HEK293 (cell line): Measurements from ENCODE around the gene EIF3F.

Source experiments
- CTCF ChIA-PET: fragments of 350-600 bp; formaldehyde crosslinking; extraction: SDS; loops from one replicate; lab custom pipeline; 2021; ENCODE audit warnings: antibody characterized with exemption; lab: Yijun Ruan, JAX
- POLR2A ChIA-PET: fragments of 300-600 bp; formaldehyde crosslinking; extraction: SDS; loops from one replicate; lab custom pipeline; 2020; ENCODE audit warnings: antibody characterized with exemption, inconsistent platforms; lab: Yijun Ruan, JAX
- H3K27ac ChIP-seq: fragments of 200-500 bp; sonication (Bioruptor generic); 2 replicates; pipeline ENCODE4 v1.5.1; 2014; ENCODE audit warnings: low read depth, low read length, control low read depth, inconsistent platforms; ENCODE audit errors: extremely low read depth
- H3K36me3 ChIP-seq, 2 experiments: fragments of 200-500 bp in 1 of 2; sonication (Bioruptor generic) in 1 of 2; 1 replicate in 1 of 2; 2 replicates in 1 of 2; pipeline ENCODE4 v1.5.1; 2014 to 2017; ENCODE audit warnings: inconsistent platforms in 2 of 2, low read length in 2 of 2; ENCODE audit not compliant: control insufficient read depth in 2 of 2, insufficient read depth in 1 of 2
- H3K4me1 ChIP-seq: fragments of 200-500 bp; sonication (Bioruptor generic); 2 replicates; pipeline ENCODE4 v1.5.1; 2014; ENCODE audit warnings: mild to moderate bottlenecking, low read length, inconsistent platforms; ENCODE audit not compliant: control insufficient read depth, insufficient read depth
- H3K4me3 ChIP-seq: 2 replicates; pipeline ENCODE4 v1.5.1; 2011; ENCODE audit warnings: low read depth, mild to moderate bottlenecking, control low read depth, low read length, moderate library complexity
- H3K9me3 ChIP-seq: fragments of 200-500 bp; sonication (Bioruptor generic); 2 replicates; pipeline ENCODE4 v1.5.1; 2014; ENCODE audit warnings: low read depth, low read length, inconsistent platforms; ENCODE audit not compliant: control insufficient read depth, insufficient read depth
- FEZF1 ChIP-seq: fragments of 450-650 bp; formaldehyde crosslinking; IDR thresholded peaks from 2 replicates; pipeline ENCODE4 v1.5.1; 2016; ENCODE audit warnings: missing biosample characterization, missing genetic modification characterization
- KLF16 ChIP-seq: fragments of 450-650 bp; formaldehyde crosslinking; IDR thresholded peaks from 2 replicates; pipeline ENCODE4 v1.5.1; 2017; ENCODE audit warnings: missing biosample characterization, missing genetic modification characterization
- OSR2 ChIP-seq: fragments of 450-650 bp; formaldehyde crosslinking; IDR thresholded peaks from 2 replicates; pipeline ENCODE4 v1.5.1; 2016; ENCODE audit warnings: missing biosample characterization, missing genetic modification characterization
- YY1 ChIP-seq: fragments of 450-650 bp; formaldehyde crosslinking; IDR thresholded peaks from 2 replicates; pipeline ENCODE4 v1.5.1; 2018; ENCODE audit warnings: missing biosample characterization, missing genetic modification characterization
- YY2 ChIP-seq: fragments of 450-650 bp; formaldehyde crosslinking; IDR thresholded peaks from 2 replicates; pipeline ENCODE4 v1.5.1; 2016; ENCODE audit warnings: missing biosample characterization, missing genetic modification characterization
- ZBTB11 ChIP-seq: fragments of 450-650 bp; formaldehyde crosslinking; conservative IDR thresholded peaks from 2 replicates; pipeline ENCODE4 v1.5.1; 2016; ENCODE audit warnings: low read depth, missing biosample characterization, missing genetic modification characterization
- ZBTB6 ChIP-seq: fragments of 450-650 bp; formaldehyde crosslinking; IDR thresholded peaks from 2 replicates; pipeline ENCODE4 v1.5.1; 2017; ENCODE audit warnings: missing biosample characterization, missing genetic modification characterization
- ZBTB8A ChIP-seq: fragments of 450-650 bp; formaldehyde crosslinking; IDR thresholded peaks from 2 replicates; pipeline ENCODE4 v1.5.1; 2016; ENCODE audit warnings: missing biosample characterization, missing genetic modification characterization
- ZNF157 ChIP-seq: fragments of 450-650 bp; formaldehyde crosslinking; IDR thresholded peaks from 2 replicates; pipeline ENCODE4 v1.5.1; 2016; ENCODE audit warnings: missing biosample characterization, missing genetic modification characterization
- ZNF18 ChIP-seq: fragments of 450-650 bp; formaldehyde crosslinking; IDR thresholded peaks from 2 replicates; pipeline ENCODE4 v1.5.1; 2016; ENCODE audit warnings: missing biosample characterization, missing genetic modification characterization
- ZNF184 ChIP-seq: fragments of 450-650 bp; IDR thresholded peaks from 2 replicates; pipeline ENCODE4 v1.5.1; 2018; ENCODE audit warnings: missing biosample characterization, mild to moderate bottlenecking, missing genetic modification characterization
- ZNF521 ChIP-seq: fragments of 450-650 bp; formaldehyde crosslinking; IDR thresholded peaks from 2 replicates; pipeline ENCODE4 v1.5.1; 2017; ENCODE audit warnings: missing biosample characterization, mild to moderate bottlenecking, missing genetic modification characterization
- ZNF580 ChIP-seq: fragments of 450-650 bp; formaldehyde crosslinking; IDR thresholded peaks from 2 replicates; pipeline ENCODE4 v1.5.1; 2016; ENCODE audit warnings: missing biosample characterization, missing genetic modification characterization
- ZNF658 ChIP-seq: fragments of 450-650 bp; formaldehyde crosslinking; IDR thresholded peaks from 2 replicates; pipeline ENCODE4; 2016; ENCODE audit warnings: missing biosample characterization, missing genetic modification characterization
- ZNF670 ChIP-seq: fragments of 450-650 bp; formaldehyde crosslinking; IDR thresholded peaks from 2 replicates; pipeline ENCODE4 v1.5.1; 2016; ENCODE audit warnings: missing biosample characterization, missing genetic modification characterization, low read depth
- ZNF704 ChIP-seq: fragments of 450-650 bp; formaldehyde crosslinking; IDR thresholded peaks from 2 replicates; pipeline ENCODE4 v1.5.1; 2016; ENCODE audit warnings: missing biosample characterization, missing genetic modification characterization
- ZNF747 ChIP-seq: fragments of 450-650 bp; formaldehyde crosslinking; IDR thresholded peaks from 2 replicates; pipeline ENCODE4 v1.5.1; 2016; ENCODE audit warnings: missing biosample characterization, missing genetic modification characterization
- ZNF76 ChIP-seq: fragments of 450-650 bp; formaldehyde crosslinking; IDR thresholded peaks from 2 replicates; pipeline ENCODE4; 2016; ENCODE audit warnings: low read depth, missing biosample characterization, missing genetic modification characterization, borderline replicate concordance
- ZNF777 ChIP-seq: fragments of 450-650 bp; formaldehyde crosslinking; IDR thresholded peaks from 2 replicates; pipeline ENCODE4 v1.5.1; 2017; ENCODE audit warnings: missing biosample characterization, missing genetic modification characterization, borderline replicate concordance
- ZSCAN23 ChIP-seq: fragments of 450-650 bp; formaldehyde crosslinking; IDR thresholded peaks from 2 replicates; pipeline ENCODE4 v1.5.1; 2016; ENCODE audit warnings: missing biosample characterization, missing genetic modification characterization

The EIF3F gene

GRCh38 chr11:7968686-7969085, 18.5 kb upstream of the EIF3F start:
- ChIA-PET POLR2A (interaction anchor here (1.3 kb wide), 1 partner anchor 18 kb away, joined by 3 read pairs; the partner anchor contains the start of gene EIF3F), CTCF (interaction anchor here (1.1 to 2.2 kb wide), 2 partner anchors 18 to 76 kb away, joined by 8 read pairs; partner anchors contain the start of gene EIF3F)
- Histone ChIP-seq H3K27ac (no peak overlapping the region), H3K36me3 (no peaks in the 10 kb centered on the region), H3K4me1 (no peaks in the 10 kb centered on the region), H3K9me3 (no peaks in the 10 kb centered on the region), H3K4me3 (no peak overlapping the region)
- TF ChIP-seq OSR2 (no peak), ZNF18 (tag by site-specific recombination) (no peak), FEZF1 (no peak), ZNF184 (no peak), ZNF76 (no peak), ZNF521 (no peak), ZNF157 (no peak), ZNF670 (no peak), KLF16 (tag by site-specific recombination) (no peak), ZSCAN23 (tag by site-specific recombination) (no peak), ZNF658 (tag by site-specific recombination) (no peak), YY2 (tag by site-specific recombination) (no peak), ZNF704 (no peak), ZNF747 (no peak), ZBTB11 (tag by site-specific recombination) (no peak), ZBTB8A (tag by site-specific recombination) (no peak), ZNF777 (tag by site-specific recombination) (no peak), ZBTB6 (tag by site-specific recombination) (no peak)

GRCh38 chr11:7969756-7970646, 17.1 kb upstream of the EIF3F start:
- CTCF ChIA-PET: interaction anchor here (1.2 to 2.2 kb wide), 2 partner anchors 16 to 17 kb away, joined by 4 to 8 read pairs; partner anchors contain the start of gene EIF3F
- H3K9me3 ChIP-seq: no peaks in the 10 kb centered on the region
- H3K4me3 ChIP-seq: no peak overlapping the region
- H3K4me1 ChIP-seq: no peaks in the 10 kb centered on the region
- H3K36me3 ChIP-seq: no peaks in the 10 kb centered on the region
- no peak for TF ChIP-seq ZNF580
- TF ChIP-seq YY1 (tag by site-specific recombination): no peak
- TF ChIP-seq, all 188 proteins: peak for 0
- no peak overlapping the region for H3K27ac ChIP-seq
- POLR2A ChIA-PET: no interaction called here
